ENCODE results near the gene OR2J1. TPM values are rescaled to one million over a fixed set of nuclear protein-coding genes. Genes with fewer than 3 reads are reported as not detected.
"Not testable (repeated sequence)": the region's sequence is repeated elsewhere in the genome, so short reads cannot be mapped to it uniquely, and the experiment has no call there.

The OR2J1 gene
- total RNA-seq, 1 donor from 2014 or later: not detected

DNA sequence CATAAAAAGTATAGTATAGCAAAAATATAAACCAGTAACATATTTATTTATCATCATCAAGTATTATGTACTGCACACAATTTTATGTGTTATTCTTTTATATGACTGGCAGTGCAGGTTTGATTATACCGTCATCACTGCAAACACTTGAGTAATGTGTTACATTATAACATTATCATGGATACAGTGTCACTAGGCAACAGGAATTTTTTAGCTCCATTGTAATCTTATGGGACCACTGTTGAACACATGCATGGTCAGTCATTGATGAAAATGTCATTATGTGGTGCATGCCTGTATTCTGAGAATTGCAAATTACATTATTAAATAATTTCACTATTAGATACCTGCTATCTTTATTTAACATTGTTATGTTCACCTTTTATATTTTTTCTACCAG, 42.3 kb downstream of the OR2J1 start:
- DNase-seq: no peak
- H3K27me3 ChIP-seq (ENCODE audit: low read depth): no peaks in the 10 kb centered on the region
- no peaks in the 10 kb centered on the region for H3K9me3 ChIP-seq
- H3K4me1 ChIP-seq: no peaks in the 10 kb centered on the region
- TF ChIP-seq, protein P1, sequence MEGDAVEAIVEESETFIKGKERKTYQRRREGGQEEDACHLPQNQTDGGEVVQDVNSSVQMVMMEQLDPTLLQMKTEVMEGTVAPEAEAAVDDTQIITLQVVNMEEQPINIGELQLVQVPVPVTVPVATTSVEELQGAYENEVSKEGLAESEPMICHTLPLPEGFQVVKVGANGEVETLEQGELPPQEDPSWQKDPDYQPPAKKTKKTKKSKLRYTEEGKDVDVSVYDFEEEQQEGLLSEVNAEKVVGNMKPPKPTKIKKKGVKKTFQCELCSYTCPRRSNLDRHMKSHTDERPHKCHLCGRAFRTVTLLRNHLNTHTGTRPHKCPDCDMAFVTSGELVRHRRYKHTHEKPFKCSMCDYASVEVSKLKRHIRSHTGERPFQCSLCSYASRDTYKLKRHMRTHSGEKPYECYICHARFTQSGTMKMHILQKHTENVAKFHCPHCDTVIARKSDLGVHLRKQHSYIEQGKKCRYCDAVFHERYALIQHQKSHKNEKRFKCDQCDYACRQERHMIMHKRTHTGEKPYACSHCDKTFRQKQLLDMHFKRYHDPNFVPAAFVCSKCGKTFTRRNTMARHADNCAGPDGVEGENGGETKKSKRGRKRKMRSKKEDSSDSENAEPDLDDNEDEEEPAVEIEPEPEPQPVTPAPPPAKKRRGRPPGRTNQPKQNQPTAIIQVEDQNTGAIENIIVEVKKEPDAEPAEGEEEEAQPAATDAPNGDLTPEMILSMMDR (IDR thresholded peaks at IDR 0.05): no peak
- H3K4me3 ChIP-seq: no peak overlapping the region
- H3K36me3 ChIP-seq: no peaks in the 10 kb centered on the region
- intact Hi-C loops (cut with DNase I): no loop called here
- ATAC-seq: no peak
- H3K27ac ChIP-seq: no peak overlapping the region

DNA sequence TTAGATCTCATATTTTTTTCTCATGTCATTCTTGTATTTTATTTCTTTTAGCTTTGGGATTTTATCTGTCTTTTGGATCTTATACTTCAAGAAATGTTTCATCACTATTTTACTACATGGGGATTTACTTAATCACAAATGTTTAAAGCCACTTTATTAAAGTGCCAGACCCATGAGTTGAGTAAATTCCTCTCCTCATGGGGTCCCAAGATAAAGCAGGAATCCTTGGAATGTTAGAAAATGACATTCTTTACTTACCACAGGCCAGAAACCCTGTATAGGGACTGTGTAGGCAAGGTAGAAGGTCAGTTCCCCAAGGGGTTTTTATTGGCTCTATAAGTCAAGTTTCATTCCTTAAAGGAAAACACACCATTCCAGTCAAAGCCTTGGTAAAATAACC, 43.0 kb downstream of the OR2J1 start:
- no peaks in the 10 kb centered on the region for H3K27me3 ChIP-seq (ENCODE audit: low read depth)
- ATAC-seq: no peak

GRCh38 chr6:29146179-29146578, 46.9 kb downstream of the OR2J1 start:
- no peaks in the 10 kb centered on the region for H3K4me1 ChIP-seq
- TF ChIP-seq, protein P1 (IDR thresholded peaks at IDR 0.05): no peak
- no peaks in the 10 kb centered on the region for H3K27me3 ChIP-seq (ENCODE audit: low read depth)
- intact Hi-C loops (cut with DNase I): no loop called here
- H3K36me3 ChIP-seq: no peaks in the 10 kb centered on the region
- no peak overlapping the region for H3K27ac ChIP-seq
- no peak for DNase-seq
- H3K4me3 ChIP-seq: no peak overlapping the region
- no peaks in the 10 kb centered on the region for H3K9me3 ChIP-seq
- ATAC-seq: no peak

More for the DNA sequence above, 43.0 kb downstream of the OR2J1 start:
- intact Hi-C loops (cut with DNase I): no loop called here
- Histone ChIP-seq H3K4me1 (no peaks in the 10 kb centered on the region), H3K4me3 (no peak overlapping the region), H3K27ac (no peak overlapping the region), H3K36me3 (no peaks in the 10 kb centered on the region), H3K9me3 (no peaks in the 10 kb centered on the region)
- TF ChIP-seq, protein P1 (IDR thresholded peaks at IDR 0.05): no peak
- no peak for DNase-seq

GRCh38 chr6:29147074-29147473, 47.8 kb downstream of the OR2J1 start:
- ATAC-seq (no peak), DNase-seq (no peak)
- Histone ChIP-seq H3K36me3 (no peaks in the 10 kb centered on the region), H3K27ac (no peak overlapping the region), H3K4me1 (no peaks in the 10 kb centered on the region), H3K27me3 (ENCODE audit: low read depth) (no peaks in the 10 kb centered on the region), H3K4me3 (no peak overlapping the region), H3K9me3 (no peaks in the 10 kb centered on the region)
- TF ChIP-seq, protein P1 (IDR thresholded peaks at IDR 0.05): no peak
- intact Hi-C loops (cut with DNase I): no loop called here

- H3K9me3 ChIP-seq; H3K27ac ChIP-seq; H3K4me1 ChIP-seq; DNase-seq; H3K4me3 ChIP-seq; intact Hi-C loops (cut with DNase I); ATAC-seq; H3K36me3 ChIP-seq; H3K27me3 ChIP-seq (ENCODE audit: low read depth): not testable (repeated sequence)
Observed at GRCh38 chr6:29149444-29149843, 50.2 kb downstream of the OR2J1 start.

Other genes starting within 250 kb of the OR2J1 start
- 46.6 TPM for gene TRIM27, start 175.5 kb upstream of the OR2J1 start, total RNA-seq
- 1.6 TPM for gene ZNF311, start 94.2 kb upstream of the OR2J1 start, total RNA-seq
- gene OR2W1, start 54.3 kb upstream of the OR2J1 start, total RNA-seq: not detected
- not detected for gene OR2B3, start 12.2 kb upstream of the OR2J1 start, total RNA-seq
- not detected for gene OR2J3, start 8.6 kb downstream of the OR2J1 start, total RNA-seq
- gene OR2J2, start 71.4 kb downstream of the OR2J1 start, total RNA-seq: not detected
- gene OR14J1, start 202.2 kb downstream of the OR2J1 start, total RNA-seq: not detected

Data from lower lobe of right lung (tissue), 2 donors.